Measurements from ENCODE around the gene MYL6. TPM values are rescaled to one million over a fixed set of nuclear protein-coding genes. Genes with fewer than 3 reads are reported as not detected.

Gene MYL6
- total RNA-seq, 6 experiments from 2014 or later: 409 to 644 (median 490) TPM

- ATAC-seq: no peak
- Histone ChIP-seq H3K4me3 (no peak overlapping the region), H3K36me3 (peaks cover 12 to 67% (median 31%) of the 10 kb centered on the region in 4 donors), H3K27ac (no peak overlapping the region), H3K9me3 (no peaks in the 10 kb centered on the region), H3K4me1 (no peaks in the 10 kb centered on the region), H3K27me3 (no peaks in the 10 kb centered on the region)
- DNase-seq: no peak
- no peak for TF ChIP-seq CTCF (IDR thresholded peaks at IDR 0.05)
- TF ChIP-seq POLR2A (IDR thresholded peaks at IDR 0.05): no peak
- 96% methylated on average over 5 of the region's 6 CpGs for WGBS (ENCODE audit: insufficient coverage, low coverage, low lambda C conversion rate, missing lambda C conversion rate)
- intact Hi-C loops (cut with DNase I): no loop called here
These were observed 49.8 kb downstream of the MYL6 start for GRCh38 chr12:56208006-56208405.

Other genes starting within 250 kb of the MYL6 start
- 10 to 100 TPM; 16.5 to 36.4 (median 20.9) TPM for gene PYM1, start 230.5 kb upstream of the MYL6 start, total RNA-seq
- gene DGKA, start 227.2 kb upstream of the MYL6 start, total RNA-seq: 1 to 10 TPM; 2.7 to 7.6 (median 4.9) TPM
- 1 to 10 TPM; 1.5 to 4.5 (median 2.7) TPM for gene PMEL, start 192.3 kb upstream of the MYL6 start, total RNA-seq
- 10 to 100 TPM in 3 of 6 experiments, 1 to 10 TPM in 3; 8.0 to 14.9 (median 10.6) TPM for gene CDK2, start 191.5 kb upstream of the MYL6 start, total RNA-seq
- gene RAB5B, start 184.3 kb upstream of the MYL6 start, total RNA-seq: 10 to 100 TPM; 36.5 to 60.7 (median 51.6) TPM
- gene SUOX, start 161.1 kb upstream of the MYL6 start, total RNA-seq: 10 to 100 TPM; 31.5 to 63.7 (median 47.9) TPM
- gene IKZF4, start 137.3 kb upstream of the MYL6 start, total RNA-seq: 1 to 10 TPM in 5 of 6 experiments, under 1 TPM in 1; 0.99 to 2.6 (median 2.3) TPM
- 100 to 1,000 TPM in 2 of 6 experiments, 10 to 100 TPM in 4; 17.2 to 600 (median 24.9) TPM for gene RPS26, start 116.4 kb upstream of the MYL6 start, total RNA-seq
- gene ERBB3, start 78.2 kb upstream of the MYL6 start, total RNA-seq: 100 to 1,000 TPM in 1 of 6 experiments, 10 to 100 TPM in 5; 39.1 to 139 (median 66.9) TPM
- gene PA2G4, start 53.8 kb upstream of the MYL6 start, total RNA-seq: 10 to 100 TPM; 29.7 to 82.4 (median 36.6) TPM
- gene RPL41, start 41.7 kb upstream of the MYL6 start, total RNA-seq: 1,000 to 10,000 TPM in 4 of 6 experiments, 100 to 1,000 TPM in 2; 516 to 1,547 (median 1,257) TPM
- gene ZC3H10, start 40.1 kb upstream of the MYL6 start, total RNA-seq: 1 to 10 TPM; 1.7 to 5.4 (median 3.2) TPM
- gene ESYT1, start 30.1 kb upstream of the MYL6 start, total RNA-seq: 100 to 1,000 TPM in 1 of 6 experiments, 10 to 100 TPM in 5; 56.5 to 117 (median 70.3) TPM
- 10 to 100 TPM in 5 of 6 experiments, 1 to 10 TPM in 1; 4.9 to 18.7 (median 12.6) TPM for gene MYL6B, start 5.8 kb upstream of the MYL6 start, total RNA-seq
- 10 to 100 TPM; 17.9 to 40.8 (median 25.7) TPM for gene SMARCC2, start 31.1 kb downstream of the MYL6 start, total RNA-seq
- gene RNF41, start 63.6 kb downstream of the MYL6 start, total RNA-seq: 10 to 100 TPM; 10.6 to 23.0 (median 12.3) TPM
- 10 to 100 TPM; 10.3 to 24.3 (median 14.8) TPM for gene NABP2, start 66.0 kb downstream of the MYL6 start, total RNA-seq
- gene SLC39A5, start 71.7 kb downstream of the MYL6 start, total RNA-seq: 100 to 1,000 TPM in 3 of 6 experiments, 10 to 100 TPM in 3; 39.7 to 209 (median 110) TPM
- gene ANKRD52, start 100.0 kb downstream of the MYL6 start, total RNA-seq: 10 to 100 TPM; 10.6 to 16.1 (median 12.2) TPM
- 10 to 100 TPM in 3 of 6 experiments, 1 to 10 TPM in 3; 5.5 to 25.1 (median 13.0) TPM for gene COQ10A, start 108.6 kb downstream of the MYL6 start, total RNA-seq
- 100 to 1,000 TPM in 1 of 6 experiments, 10 to 100 TPM in 5; 45.6 to 109 (median 61.2) TPM for gene CS, start 142.0 kb downstream of the MYL6 start, total RNA-seq
- gene CNPY2, start 157.6 kb downstream of the MYL6 start, total RNA-seq: 10 to 100 TPM; 63.7 to 93.7 (median 76.5) TPM
- gene PAN2, start 175.6 kb downstream of the MYL6 start, total RNA-seq: 100 to 1,000 TPM in 1 of 6 experiments, 10 to 100 TPM in 5; 21.7 to 109 (median 57.7) TPM
- gene IL23A, start 180.5 kb downstream of the MYL6 start, total RNA-seq: not detected
- 100 to 1,000 TPM in 4 of 6 experiments, 10 to 100 TPM in 2; 82.8 to 182 (median 108) TPM for gene STAT2, start 201.7 kb downstream of the MYL6 start, total RNA-seq
- 100 to 1,000 TPM; 110 to 270 (median 205) TPM for gene APOF, start 204.5 kb downstream of the MYL6 start, total RNA-seq

Data from right lobe of liver (tissue), 6 donors.